Lung (tissue), 12 donors: ENCODE results near the gene PRKAR1A. TPM values are rescaled to one million over a fixed set of nuclear protein-coding genes. Genes with fewer than 3 reads are reported as not detected.

ENCODE experiments used
- ATAC-seq: fragments of 200-7000 bp; cut with Tn5 transposase; one replicate; pipeline ENCODE4 v1.9.1; 2020; ENCODE audit warnings: moderate number of reproducible peaks; ENCODE audit not compliant: insufficient read depth, low FRiP score
- DNase-seq, 3 donors: peaks; one replicate each; pipeline ENCODE4 v3.0.0-alpha.2; 2013 to 2017
- H3K27ac ChIP-seq, 2 donors: one replicate each; pipeline ENCODE4 v1.5.1; 2013; ENCODE audit warnings: mild to moderate bottlenecking in 2 of 2, moderate library complexity in 2 of 2, control low read depth in 1 of 2, inconsistent platforms in 1 of 2, low read depth in 1 of 2, low read length in 1 of 2
- H3K27me3 ChIP-seq, 3 donors: one replicate each; pipeline ENCODE4 v1.5.1; 2013; ENCODE audit warnings: low read length in 2 of 3; ENCODE audit not compliant: control insufficient read depth in 3 of 3, insufficient read depth in 3 of 3
- H3K36me3 ChIP-seq, 4 donors: one replicate each; pipeline ENCODE4 v1.5.1; 2013; ENCODE audit warnings: low read length in 4 of 4, mild to moderate bottlenecking in 1 of 4, moderate library complexity in 1 of 4; ENCODE audit not compliant: control insufficient read depth in 4 of 4, insufficient read depth in 4 of 4
- H3K4me1 ChIP-seq, 5 donors: one replicate each; pipeline ENCODE4 v1.5.1; 2013; ENCODE audit warnings: low read length in 5 of 5, mild to moderate bottlenecking in 2 of 5, moderate library complexity in 1 of 5; ENCODE audit not compliant: control insufficient read depth in 5 of 5, insufficient read depth in 5 of 5
- H3K4me3 ChIP-seq: one replicate; pipeline ENCODE4 v1.5.1; 2013; ENCODE audit warnings: mild to moderate bottlenecking, control low read depth, moderate library complexity
- H3K9ac ChIP-seq, 2 donors: one replicate each; pipeline ENCODE4 v1.5.1; 2013; ENCODE audit warnings: low read length in 2 of 2, control low read depth in 1 of 2; ENCODE audit not compliant: insufficient read depth in 1 of 2
- H3K9me3 ChIP-seq, 4 donors: one replicate each; pipeline ENCODE4 v1.5.1; 2013; ENCODE audit warnings: low read length in 3 of 4, mild to moderate bottlenecking in 1 of 4, moderate library complexity in 1 of 4; ENCODE audit not compliant: control insufficient read depth in 4 of 4, insufficient read depth in 3 of 4
- WGBS, 2 donors: extraction: QIAGEN DNeasy Blood & Tissue Kit; methylation state at CpG; one replicate each; pipeline ENCODE4 v1.1.7; 2013; 5-methylcytosine and 5-hydroxymethylcytosine counted together
- polyA plus RNA-seq, 2 donors: library from polyadenylated mRNA; stranded (reverse); fragments of 200-250 nt; gene quantifications; one replicate each; pipeline ENCODE4 v1.2.1, GENCODE V29; 2013
- total RNA-seq, 2 donors: library from RNA; depleted of rRNA in 1 of 2; stranded (reverse); fragments of >200 nt in 1 of 2; gene quantifications; one replicate each; pipeline ENCODE4 v1.2.1, GENCODE V29; 2014 to 2021
- TF ChIP-seq, protein P1 (sequence below): IDR thresholded peaks from 2 replicates; pipeline ENCODE4 v1.5.1; 2012; ENCODE audit warnings: mild to moderate bottlenecking; ENCODE audit errors: control extremely low read depth, extremely low read depth
- donor health status: control.
- donor health status: control.
- donor health status: Bipolar disorder and iron deficiency.
- donor health status: healthy.
- donor health status: DM: yes; HTN: yes; CAD: no.

Gene PRKAR1A
- total and polyA plus RNA-seq, 4 donors, result 74.0 to 422 (median 265) TPM

GRCh38 chr17:68519911-68520310 is 7.7 kb downstream of the PRKAR1A start:
- WGBS, 2 donors, result 54 to 71% methylated on average over 1 of the region's 1 CpG
- H3K36me3 ChIP-seq, result peaks cover 18 to 40% (median 25%) of the 10 kb centered on the region in 4 donors

DNA sequence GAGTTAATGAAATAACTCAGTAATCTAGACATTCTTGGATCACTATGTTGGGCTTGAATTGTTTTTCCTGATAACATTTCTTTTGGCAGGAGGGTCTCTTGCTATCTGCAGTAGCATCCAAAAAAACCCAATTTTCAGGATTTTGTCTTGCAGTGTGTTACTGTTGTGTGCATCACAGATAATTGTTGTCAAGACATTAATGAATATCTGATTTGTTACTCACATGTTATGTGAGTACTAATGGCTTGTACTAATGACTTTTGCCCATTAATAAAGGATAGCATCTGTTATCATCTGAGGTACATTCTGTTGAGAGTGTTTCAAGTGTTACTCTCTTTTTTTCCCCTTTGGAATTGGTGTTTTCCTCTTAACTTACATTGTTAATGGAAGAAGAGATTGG is 10.0 kb downstream of the PRKAR1A start:
- Histone ChIP-seq H3K9me3 (no peaks in the 10 kb centered on the region), H3K27me3 (no peaks in the 10 kb centered on the region), H3K27ac (peak overlapping the region in 1 of 2 donors; percentile 52), H3K4me1 (peaks cover 0 to 17% (median 3%) of the 10 kb centered on the region in 5 donors), H3K4me3 (no peak overlapping the region), H3K9ac (no peak overlapping the region), H3K36me3 (peaks cover 21 to 56% (median 38%) of the 10 kb centered on the region in 4 donors)
- no peak for ATAC-seq
- TF ChIP-seq, protein P1, sequence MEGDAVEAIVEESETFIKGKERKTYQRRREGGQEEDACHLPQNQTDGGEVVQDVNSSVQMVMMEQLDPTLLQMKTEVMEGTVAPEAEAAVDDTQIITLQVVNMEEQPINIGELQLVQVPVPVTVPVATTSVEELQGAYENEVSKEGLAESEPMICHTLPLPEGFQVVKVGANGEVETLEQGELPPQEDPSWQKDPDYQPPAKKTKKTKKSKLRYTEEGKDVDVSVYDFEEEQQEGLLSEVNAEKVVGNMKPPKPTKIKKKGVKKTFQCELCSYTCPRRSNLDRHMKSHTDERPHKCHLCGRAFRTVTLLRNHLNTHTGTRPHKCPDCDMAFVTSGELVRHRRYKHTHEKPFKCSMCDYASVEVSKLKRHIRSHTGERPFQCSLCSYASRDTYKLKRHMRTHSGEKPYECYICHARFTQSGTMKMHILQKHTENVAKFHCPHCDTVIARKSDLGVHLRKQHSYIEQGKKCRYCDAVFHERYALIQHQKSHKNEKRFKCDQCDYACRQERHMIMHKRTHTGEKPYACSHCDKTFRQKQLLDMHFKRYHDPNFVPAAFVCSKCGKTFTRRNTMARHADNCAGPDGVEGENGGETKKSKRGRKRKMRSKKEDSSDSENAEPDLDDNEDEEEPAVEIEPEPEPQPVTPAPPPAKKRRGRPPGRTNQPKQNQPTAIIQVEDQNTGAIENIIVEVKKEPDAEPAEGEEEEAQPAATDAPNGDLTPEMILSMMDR, result no peak
- no peak for DNase-seq

More at GRCh38 chr17:68519911-68520310, 7.7 kb downstream of the PRKAR1A start:
- H3K27me3 ChIP-seq, result no peaks in the 10 kb centered on the region
- DNase-seq (no peak), ATAC-seq (no peak)
- no peak overlapping the region for H3K4me3 ChIP-seq
- no peaks in the 10 kb centered on the region for H3K9me3 ChIP-seq
- H3K9ac ChIP-seq, result no peak overlapping the region
- peaks cover 4 to 19% (median 6%) of the 10 kb centered on the region in 5 donors for H3K4me1 ChIP-seq
- TF ChIP-seq, protein P1, result no peak
- peak overlapping the region; percentile 32 to 54 for H3K27ac ChIP-seq

GRCh38 chr17:68526548-68526947 is 14.3 kb downstream of the PRKAR1A start:
- 58 to 63% methylated on average over 3 of the region's 3 CpGs for WGBS, 2 donors
- no peak for DNase-seq
- Histone ChIP-seq H3K4me1 (peaks cover 0 to 13% (median 0%) of the 10 kb centered on the region in 5 donors), H3K36me3 (peaks cover 19 to 85% (median 52%) of the 10 kb centered on the region in 4 donors), H3K9me3 (no peaks in the 10 kb centered on the region), H3K9ac (no peak overlapping the region), H3K27me3 (no peaks in the 10 kb centered on the region), H3K4me3 (no peak overlapping the region), H3K27ac (peak overlapping the region in 1 of 2 donors; percentile 6)
- ATAC-seq, result no peak
- TF ChIP-seq, protein P1, result no peak

DNA sequence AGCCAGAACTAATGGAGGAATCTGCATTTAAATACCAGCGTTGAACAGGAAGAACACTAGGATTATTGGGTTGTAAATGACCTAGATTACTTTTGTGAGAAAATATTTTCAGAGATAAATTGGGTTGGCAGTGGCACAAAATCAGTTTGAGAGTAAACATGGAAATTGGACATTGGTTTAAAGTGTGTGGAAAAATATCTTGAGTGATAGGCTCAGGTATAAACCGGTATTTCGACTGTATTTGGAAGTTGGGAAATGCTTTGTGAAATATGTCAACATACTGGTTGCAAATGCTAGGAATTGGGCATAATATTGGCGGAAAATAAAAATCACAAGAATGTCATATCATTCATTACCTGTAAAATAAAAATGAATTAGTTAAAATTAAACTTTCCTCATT is 15.1 kb downstream of the PRKAR1A start:
- peaks cover 19 to 85% (median 52%) of the 10 kb centered on the region in 4 donors for H3K36me3 ChIP-seq
- peaks cover 0 to 10% (median 0%) of the 10 kb centered on the region in 5 donors for H3K4me1 ChIP-seq
- WGBS, 2 donors, result 58 to 77% methylated on average over 4 of the region's 4 CpGs
- no peak overlapping the region for H3K4me3 ChIP-seq
- TF ChIP-seq, protein P1, result no peak
- no peaks in the 10 kb centered on the region for H3K27me3 ChIP-seq
- no peak for ATAC-seq
- no peak overlapping the region for H3K27ac ChIP-seq
- no peak for DNase-seq
- H3K9ac ChIP-seq, result no peak overlapping the region
- H3K9me3 ChIP-seq, result no peaks in the 10 kb centered on the region
